ENCODE results near the gene SOCS3.

DNA sequence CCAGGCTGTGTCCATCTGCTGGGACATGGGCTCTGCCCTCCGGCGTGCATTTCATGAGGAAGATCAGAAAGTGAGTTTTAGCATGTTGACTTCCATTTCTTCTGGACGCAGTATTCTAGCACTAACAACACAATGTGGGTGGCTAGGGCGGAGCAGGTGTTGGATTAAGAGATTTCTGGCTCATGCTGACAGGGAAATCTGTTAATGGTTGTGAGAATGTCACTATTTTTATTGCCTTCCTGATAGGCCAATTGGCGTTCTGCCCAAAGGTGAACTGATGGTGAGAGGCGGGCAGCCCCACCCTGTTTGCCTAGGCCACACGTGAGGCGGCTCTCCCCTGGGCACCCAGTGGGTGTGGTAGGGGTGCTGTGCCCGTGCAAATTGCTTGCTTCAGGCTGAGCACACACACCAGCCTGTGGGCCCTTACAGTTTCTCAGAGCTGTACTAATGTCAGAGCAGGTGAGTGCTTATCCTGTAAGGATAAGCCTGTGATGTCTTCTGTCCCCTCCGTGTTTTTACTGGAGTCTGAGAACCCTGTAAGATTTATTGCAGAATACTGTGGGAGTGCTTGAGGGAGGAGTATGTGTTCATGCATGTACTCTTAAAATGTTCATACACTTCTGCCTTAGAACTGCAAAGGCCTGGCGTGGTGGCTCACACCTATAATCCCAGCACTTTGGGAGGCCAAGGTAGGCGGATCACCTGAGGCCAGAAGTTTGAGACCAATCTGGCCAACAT lies 49.5 kb upstream of the SOCS3 start:
- no peak for TF ChIP-seq MZF1 (tag by site-specific recombination; IDR thresholded peaks at IDR 0.05; ENCODE audit: borderline replicate concordance)
- no peak for TF ChIP-seq CTCF (tag by site-specific recombination; IDR thresholded peaks at IDR 0.05)
- TF ChIP-seq ZBTB7A (tag by site-specific recombination; IDR thresholded peaks at IDR 0.05; ENCODE audit: low read depth) = no peak
- TF ChIP-seq ZNF48 (tag by site-specific recombination; IDR thresholded peaks at IDR 0.05) = no peak
- TF ChIP-seq, protein P1, sequence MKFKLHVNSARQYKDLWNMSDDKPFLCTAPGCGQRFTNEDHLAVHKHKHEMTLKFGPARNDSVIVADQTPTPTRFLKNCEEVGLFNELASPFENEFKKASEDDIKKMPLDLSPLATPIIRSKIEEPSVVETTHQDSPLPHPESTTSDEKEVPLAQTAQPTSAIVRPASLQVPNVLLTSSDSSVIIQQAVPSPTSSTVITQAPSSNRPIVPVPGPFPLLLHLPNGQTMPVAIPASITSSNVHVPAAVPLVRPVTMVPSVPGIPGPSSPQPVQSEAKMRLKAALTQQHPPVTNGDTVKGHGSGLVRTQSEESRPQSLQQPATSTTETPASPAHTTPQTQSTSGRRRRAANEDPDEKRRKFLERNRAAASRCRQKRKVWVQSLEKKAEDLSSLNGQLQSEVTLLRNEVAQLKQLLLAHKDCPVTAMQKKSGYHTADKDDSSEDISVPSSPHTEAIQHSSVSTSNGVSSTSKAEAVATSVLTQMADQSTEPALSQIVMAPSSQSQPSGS (tag by site-specific recombination; IDR thresholded peaks at IDR 0.05; ENCODE audit: low read depth) = no peak
- no peak for TF ChIP-seq ZNF398 (tag by site-specific recombination; IDR thresholded peaks at IDR 0.05)
- TF ChIP-seq PRDM4 (tag by site-specific recombination; IDR thresholded peaks at IDR 0.05) = no peak
- TF ChIP-seq YY1 (tag by site-specific recombination; IDR thresholded peaks at IDR 0.05) = no peak
- TF ChIP-seq ZNF239 (tag by site-specific recombination; IDR thresholded peaks at IDR 0.05) = no peak
- no peak for TF ChIP-seq ZNF121 (tag by site-specific recombination; IDR thresholded peaks at IDR 0.05)
- TF ChIP-seq HIC1 (tag by site-specific recombination; IDR thresholded peaks at IDR 0.05) = no peak
